ENCODE data around the gene SCN9A. TPM values are rescaled to one million over a fixed set of nuclear protein-coding genes. Genes with fewer than 3 reads are reported as not detected.
A peak's percentile ranks its signal among the peaks of the same experiment; 100 is the strongest.

SCN9A gene
- total RNA-seq, 6 donors from 2014 or later = 5.8 to 24.1 (median 9.8) TPM

DNA sequence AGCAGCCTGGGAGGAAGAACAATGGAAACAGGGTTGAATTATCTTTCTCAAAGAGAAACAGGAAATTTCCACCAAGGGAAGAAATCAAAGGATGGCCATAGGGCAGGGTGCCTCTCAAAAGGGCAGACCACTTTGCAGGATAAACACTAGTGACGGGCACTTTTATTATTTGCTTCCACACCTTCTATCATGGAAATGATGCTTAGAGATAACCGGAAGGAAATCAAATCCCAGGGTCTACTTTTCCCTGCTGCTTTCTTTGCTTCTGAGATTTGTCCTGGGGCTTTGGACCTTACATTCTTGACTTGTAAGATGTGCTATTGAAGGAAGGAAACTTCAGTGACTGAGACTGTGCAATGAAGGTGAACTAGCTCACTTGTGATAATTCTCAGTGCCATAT, 1.1 kb upstream of the SCN9A start:
- H3K36me3 ChIP-seq = no peaks in the 10 kb centered on the region
- H3K27ac ChIP-seq = peak overlapping the region in 2 of 4 donors; percentile 55 to 72
- WGBS, 2 donors = 55 to 70% methylated on average over 2 of the region's 2 CpGs
- ATAC-seq (ENCODE audit: low FRiP score in 2 of 2) = no peak
- H3K27me3 ChIP-seq = peaks cover 0 to 6% (median 0%) of the 10 kb centered on the region in 4 donors
- TF ChIP-seq POLR2A (IDR thresholded peaks at IDR 0.05) (no peak), POLR2AphosphoS5 (IDR thresholded peaks at IDR 0.05) (no peak), EP300 (IDR thresholded peaks at IDR 0.05) (no peak)
- TF ChIP-seq, protein P1, sequence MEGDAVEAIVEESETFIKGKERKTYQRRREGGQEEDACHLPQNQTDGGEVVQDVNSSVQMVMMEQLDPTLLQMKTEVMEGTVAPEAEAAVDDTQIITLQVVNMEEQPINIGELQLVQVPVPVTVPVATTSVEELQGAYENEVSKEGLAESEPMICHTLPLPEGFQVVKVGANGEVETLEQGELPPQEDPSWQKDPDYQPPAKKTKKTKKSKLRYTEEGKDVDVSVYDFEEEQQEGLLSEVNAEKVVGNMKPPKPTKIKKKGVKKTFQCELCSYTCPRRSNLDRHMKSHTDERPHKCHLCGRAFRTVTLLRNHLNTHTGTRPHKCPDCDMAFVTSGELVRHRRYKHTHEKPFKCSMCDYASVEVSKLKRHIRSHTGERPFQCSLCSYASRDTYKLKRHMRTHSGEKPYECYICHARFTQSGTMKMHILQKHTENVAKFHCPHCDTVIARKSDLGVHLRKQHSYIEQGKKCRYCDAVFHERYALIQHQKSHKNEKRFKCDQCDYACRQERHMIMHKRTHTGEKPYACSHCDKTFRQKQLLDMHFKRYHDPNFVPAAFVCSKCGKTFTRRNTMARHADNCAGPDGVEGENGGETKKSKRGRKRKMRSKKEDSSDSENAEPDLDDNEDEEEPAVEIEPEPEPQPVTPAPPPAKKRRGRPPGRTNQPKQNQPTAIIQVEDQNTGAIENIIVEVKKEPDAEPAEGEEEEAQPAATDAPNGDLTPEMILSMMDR (IDR thresholded peaks at IDR 0.05) = no peak
- H3K9me3 ChIP-seq = no peaks in the 10 kb centered on the region
- peaks cover 4 to 21% (median 7%) of the 10 kb centered on the region in 4 donors for H3K4me1 ChIP-seq
- DNase-seq = no peak
- peak overlapping the region in 3 of 4 donors; percentile 55 to 71 (median 66) for H3K4me3 ChIP-seq

DNA sequence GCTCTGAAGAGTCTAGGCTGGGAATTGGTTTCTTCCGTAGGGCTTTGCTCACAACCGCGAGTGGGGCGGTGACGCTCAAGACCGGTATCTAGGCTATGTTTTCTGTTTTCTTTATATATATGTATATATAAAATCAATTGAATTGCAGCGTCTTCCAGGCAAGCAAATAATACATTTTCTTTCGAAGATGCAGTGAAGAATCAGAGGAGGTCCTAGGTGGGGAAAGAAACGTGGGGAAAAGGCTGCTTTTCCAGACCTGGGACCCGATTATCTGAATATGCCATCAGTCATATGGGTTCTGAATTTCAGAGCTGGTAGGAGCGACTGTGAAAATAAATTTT, 714 bp upstream of the SCN9A start:
- Histone ChIP-seq H3K27ac (peak overlapping the region in 3 of 4 donors; percentile 55 to 79 (median 72)), H3K36me3 (no peaks in the 10 kb centered on the region), H3K9me3 (no peaks in the 10 kb centered on the region), H3K27me3 (peaks cover 0 to 6% (median 0%) of the 10 kb centered on the region in 4 donors), H3K4me1 (peaks cover 4 to 21% (median 7%) of the 10 kb centered on the region in 4 donors), H3K4me3 (peak overlapping the region in 3 of 4 donors; percentile 55 to 71 (median 66))
- ATAC-seq (ENCODE audit: low FRiP score in 2 of 2) (no peak), DNase-seq (no peak)
- TF ChIP-seq EP300 (IDR thresholded peaks at IDR 0.05) = no peak
- WGBS, 2 donors = 8 to 10% methylated on average over 11 of the region's 11 CpGs

DNA sequence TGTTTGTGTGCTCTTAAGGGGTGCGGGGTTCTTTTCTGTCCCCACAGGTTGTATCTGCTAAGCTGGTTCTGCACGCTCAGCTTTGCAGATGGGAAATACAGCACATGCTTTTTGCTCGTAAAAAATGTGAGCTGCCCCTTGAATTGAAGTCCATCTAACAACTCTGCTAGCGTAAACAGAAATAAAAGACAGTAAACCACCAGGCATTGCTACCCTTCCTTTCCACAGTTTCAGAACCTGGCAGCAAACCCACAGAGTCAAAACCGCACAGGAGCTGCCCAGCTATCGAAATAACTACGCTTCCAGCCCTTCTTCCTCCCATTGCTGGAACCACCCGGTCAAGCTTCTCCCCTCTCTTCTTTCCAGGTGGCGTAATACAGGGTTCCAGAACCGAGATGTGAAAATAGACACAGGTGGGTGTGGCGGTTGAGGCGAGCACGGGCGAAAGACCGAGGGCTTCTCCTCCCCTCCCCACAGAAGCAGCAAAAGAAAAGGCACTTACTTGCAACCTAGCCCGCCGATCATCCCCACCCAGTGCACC, 479 bp downstream of the SCN9A start:
- H3K27me3 ChIP-seq = peaks cover 0 to 6% (median 0%) of the 10 kb centered on the region in 4 donors
- H3K27ac ChIP-seq = peak overlapping the region; percentile 34 to 79 (median 66)
- ATAC-seq (ENCODE audit: low FRiP score in 2 of 2) (peak; percentile 31), DNase-seq (peak in 1 of 2 donors; percentile 44)
- no peaks in the 10 kb centered on the region for H3K36me3 ChIP-seq
- no peaks in the 10 kb centered on the region for H3K9me3 ChIP-seq
- TF ChIP-seq POLR2AphosphoS5 (IDR thresholded peaks at IDR 0.05) = no peak
- TF ChIP-seq, protein P1 (IDR thresholded peaks at IDR 0.05) = no peak
- no peak for TF ChIP-seq POLR2A (IDR thresholded peaks at IDR 0.05)
- no peak for TF ChIP-seq EP300 (IDR thresholded peaks at IDR 0.05)
- peaks cover 4 to 21% (median 7%) of the 10 kb centered on the region in 4 donors for H3K4me1 ChIP-seq
- 0 to 2% methylated on average over 15 to 17 of the region's 17 CpGs for WGBS, 2 donors
- peak overlapping the region; percentile 55 to 71 (median 66) for H3K4me3 ChIP-seq

DNA sequence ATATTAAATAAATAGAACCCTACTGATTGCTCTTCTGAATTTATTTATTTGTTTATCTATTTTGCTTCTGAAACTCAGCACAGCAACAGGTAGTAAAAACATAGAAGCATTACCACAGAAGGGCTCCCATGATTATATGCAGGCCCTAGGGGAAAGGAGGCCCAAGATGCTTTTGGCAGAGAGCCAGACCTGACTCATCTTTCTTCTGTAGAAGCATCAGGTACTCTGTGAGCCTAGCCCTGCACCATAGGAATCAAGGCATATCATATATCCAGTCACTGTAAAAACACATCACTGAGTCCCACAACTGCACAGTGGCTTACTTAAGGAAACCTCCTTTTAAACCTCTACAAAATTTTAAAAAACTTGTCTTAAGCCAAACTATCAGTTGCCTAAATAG, 1.8 kb downstream of the SCN9A start:
- no peak for ATAC-seq (ENCODE audit: low FRiP score in 2 of 2)

DNA sequence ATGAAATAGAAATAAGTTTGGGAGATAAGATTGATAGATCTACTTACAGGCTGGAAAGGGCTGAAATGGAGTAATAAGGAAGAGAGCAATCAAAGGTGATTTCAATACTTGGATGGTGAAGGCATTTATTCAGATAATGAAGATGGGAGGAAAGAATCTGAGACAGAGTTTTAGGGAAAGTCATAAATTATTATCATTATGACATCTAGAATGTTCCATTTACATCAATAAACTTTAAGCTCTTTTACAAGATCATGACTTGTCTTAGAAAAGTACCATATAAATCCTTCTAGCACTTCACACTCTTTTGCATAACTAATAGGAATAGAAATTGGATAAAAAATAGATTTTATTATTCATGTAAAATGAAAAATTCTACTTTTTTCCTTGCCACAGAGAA, 2.2 kb downstream of the SCN9A start:
- Histone ChIP-seq H3K27ac (no peak overlapping the region), H3K4me1 (peaks cover 4 to 21% (median 7%) of the 10 kb centered on the region in 4 donors), H3K27me3 (peaks cover 0 to 6% (median 0%) of the 10 kb centered on the region in 4 donors), H3K36me3 (no peaks in the 10 kb centered on the region), H3K9me3 (no peaks in the 10 kb centered on the region), H3K4me3 (no peak overlapping the region)
- no peak for TF ChIP-seq POLR2AphosphoS5 (IDR thresholded peaks at IDR 0.05)
- TF ChIP-seq, protein P1 (IDR thresholded peaks at IDR 0.05) = no peak
- TF ChIP-seq EP300 (IDR thresholded peaks at IDR 0.05) = no peak
- no peak for TF ChIP-seq POLR2A (IDR thresholded peaks at IDR 0.05)
- ATAC-seq (ENCODE audit: low FRiP score in 2 of 2) = no peak
- DNase-seq = no peak

More for the DNA sequence above, 1.8 kb downstream of the SCN9A start:
- Histone ChIP-seq H3K36me3 (no peaks in the 10 kb centered on the region), H3K27me3 (peaks cover 0 to 6% (median 0%) of the 10 kb centered on the region in 4 donors), H3K4me3 (no peak overlapping the region), H3K9me3 (no peaks in the 10 kb centered on the region), H3K4me1 (peaks cover 4 to 21% (median 7%) of the 10 kb centered on the region in 4 donors), H3K27ac (no peak overlapping the region)
- no peak for DNase-seq
- TF ChIP-seq, protein P1 (IDR thresholded peaks at IDR 0.05) = no peak
- TF ChIP-seq POLR2AphosphoS5 (IDR thresholded peaks at IDR 0.05) = no peak
- no peak for TF ChIP-seq POLR2A (IDR thresholded peaks at IDR 0.05)
- TF ChIP-seq EP300 (IDR thresholded peaks at IDR 0.05) = no peak

All from upper lobe of left lung (tissue), 6 donors.